NCI-H2029 (cell line): ENCODE data around the gene ADAM22.

Experiments used
- DNase-seq: peaks from one replicate; lab custom pipeline; 2025; lab: John Stamatoyannopoulos, UW

ADAM22 gene

DNA sequence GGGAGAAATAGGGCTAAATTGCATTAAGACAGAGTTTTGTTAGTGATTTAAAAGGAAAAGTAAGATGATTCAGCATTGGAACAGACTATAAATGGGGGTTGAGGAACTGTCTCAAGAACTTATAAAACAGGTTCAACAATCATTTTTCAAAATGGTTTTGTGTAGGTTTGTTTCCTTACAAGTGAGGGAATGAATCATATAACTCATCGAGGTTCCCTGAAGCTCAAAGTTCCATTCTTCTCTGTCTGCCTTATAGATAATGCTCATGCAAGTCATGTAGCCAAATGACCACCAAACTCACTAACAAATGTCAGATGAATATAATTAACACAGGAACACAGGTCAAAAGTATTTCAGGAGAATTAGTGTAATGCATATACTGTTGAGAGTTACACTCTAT is 27.7 kb downstream of the ADAM22 start:
- DNase-seq: no peak

DNA sequence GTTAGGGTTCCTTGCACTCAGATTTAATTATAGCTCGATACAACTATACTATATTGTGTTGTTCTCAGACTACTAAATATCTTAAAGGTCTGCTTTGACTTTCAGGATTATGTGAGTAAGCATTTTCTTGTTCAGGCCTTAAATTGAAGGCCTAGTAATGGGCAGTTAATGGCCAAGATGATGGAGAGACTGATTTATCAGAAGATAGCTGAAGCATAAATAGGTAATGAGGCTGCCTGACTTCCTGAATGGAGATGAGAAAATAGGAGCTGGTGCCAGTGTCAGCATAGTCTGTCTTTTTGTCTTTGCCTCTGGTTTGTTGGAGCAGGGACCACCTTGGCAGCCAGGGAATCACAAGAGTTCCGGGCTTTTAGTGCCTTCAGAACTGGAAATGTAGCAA is 32.2 kb downstream of the ADAM22 start:
- no peak for DNase-seq

DNA sequence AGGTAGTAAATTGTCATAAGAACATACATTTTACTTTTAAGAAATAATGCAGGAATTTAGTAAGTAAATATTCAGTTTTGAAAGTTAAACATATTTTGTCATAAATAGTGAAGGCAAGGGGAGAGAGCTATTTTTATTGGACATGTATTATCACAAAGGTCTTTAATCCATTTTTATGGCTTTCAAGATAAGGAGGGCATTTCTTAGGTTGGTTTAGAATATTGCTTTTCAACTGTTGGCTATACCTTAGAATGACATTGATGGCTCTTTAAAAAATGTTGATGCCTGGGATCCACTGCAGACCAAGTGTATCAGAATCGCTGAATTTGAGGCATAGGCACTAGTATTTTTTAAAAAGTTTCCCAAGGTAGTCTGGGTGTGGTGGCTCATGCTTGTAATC is 34.0 kb downstream of the ADAM22 start:
- DNase-seq: no peak

DNA sequence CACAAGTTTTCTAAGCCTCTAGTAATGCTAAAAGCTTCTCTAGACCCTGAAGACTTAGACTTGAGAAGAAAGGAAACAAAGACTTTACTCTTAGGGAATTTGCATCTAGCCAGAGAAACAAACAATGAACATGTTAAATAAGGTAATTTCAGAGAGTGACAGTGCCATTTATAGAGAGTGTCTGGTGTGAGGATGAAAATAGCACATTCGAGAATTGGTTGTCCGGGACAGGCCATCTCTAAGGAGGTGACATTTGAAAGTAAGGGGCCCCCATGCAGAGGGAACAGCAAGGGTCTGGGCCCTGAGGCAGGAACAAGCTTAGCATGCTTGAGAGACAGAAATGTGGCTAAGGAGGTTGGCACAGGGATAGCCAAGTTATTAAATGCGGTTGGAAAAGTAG is 48.1 kb downstream of the ADAM22 start:
- no peak for DNase-seq

DNA sequence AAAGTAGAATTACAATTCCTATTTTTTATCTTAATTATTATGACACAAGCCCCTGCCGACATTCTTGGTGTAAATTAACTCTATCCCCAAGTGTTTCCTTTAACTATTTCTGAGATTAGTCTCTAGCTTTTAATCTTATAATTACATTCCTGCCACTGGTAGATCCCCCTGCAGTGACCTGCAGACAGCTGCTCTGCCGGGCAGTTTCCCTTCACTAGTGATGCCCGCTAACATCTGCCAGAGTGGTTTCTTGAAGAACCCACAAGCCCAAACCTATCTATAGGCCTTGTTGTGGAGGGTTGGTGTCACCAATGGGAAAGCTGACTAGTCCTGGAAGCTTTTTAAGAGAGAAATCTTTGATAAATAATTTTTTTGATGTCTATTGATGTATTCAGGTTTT is 50.0 kb downstream of the ADAM22 start:
- no peak for DNase-seq

DNA sequence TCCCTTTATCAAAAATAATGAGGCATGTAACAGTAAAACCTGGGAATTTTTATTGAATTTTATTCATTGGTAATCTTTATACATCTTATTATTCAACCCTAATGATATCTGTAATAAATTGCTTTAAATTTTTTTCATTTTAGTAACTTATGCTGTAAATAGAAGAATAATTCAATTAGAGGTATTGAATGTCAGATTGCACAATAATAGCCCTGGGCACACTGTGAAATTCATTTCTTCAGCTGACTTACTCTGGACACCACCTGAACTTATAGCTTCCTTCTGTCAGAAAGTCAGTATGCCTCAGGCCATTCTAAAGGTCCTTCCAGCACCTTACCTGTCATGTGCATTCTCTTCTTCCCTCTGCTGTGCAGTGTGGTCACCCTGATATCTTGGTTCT is 59.2 kb downstream of the ADAM22 start:
- DNase-seq: no peak

GRCh38 chr7:87999261-87999660 is 65.2 kb downstream of the ADAM22 start:
- DNase-seq: no peak

GRCh38 chr7:88001744-88002530 is 67.9 kb downstream of the ADAM22 start:
- no peak for DNase-seq

GRCh38 chr7:88002617-88003016 is 68.6 kb downstream of the ADAM22 start:
- no peak for DNase-seq

GRCh38 chr7:88003581-88003980 is 69.5 kb downstream of the ADAM22 start:
- DNase-seq: no peak

DNA sequence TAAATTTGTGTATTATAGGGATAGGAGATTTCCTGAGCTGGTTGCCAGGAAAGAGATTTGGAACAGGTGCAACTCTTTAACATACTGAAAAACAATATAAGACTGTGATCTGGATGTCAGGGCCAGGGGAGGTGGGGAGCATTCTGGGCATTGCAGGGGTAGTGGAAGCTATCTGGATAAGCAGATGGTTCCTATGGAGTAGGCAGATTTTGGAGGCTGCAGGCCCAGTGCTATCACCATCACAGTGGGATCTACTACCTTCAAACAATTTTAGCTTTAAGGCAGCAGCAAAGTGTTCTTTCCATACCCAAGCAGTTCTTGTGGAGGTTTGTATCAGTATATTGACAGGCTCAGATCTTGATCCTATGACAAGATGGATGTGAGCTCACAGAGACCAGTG is 71.1 kb downstream of the ADAM22 start:
- no peak for DNase-seq

GRCh38 chr7:88009651-88010050 is 75.6 kb downstream of the ADAM22 start:
- DNase-seq: no peak

DNA sequence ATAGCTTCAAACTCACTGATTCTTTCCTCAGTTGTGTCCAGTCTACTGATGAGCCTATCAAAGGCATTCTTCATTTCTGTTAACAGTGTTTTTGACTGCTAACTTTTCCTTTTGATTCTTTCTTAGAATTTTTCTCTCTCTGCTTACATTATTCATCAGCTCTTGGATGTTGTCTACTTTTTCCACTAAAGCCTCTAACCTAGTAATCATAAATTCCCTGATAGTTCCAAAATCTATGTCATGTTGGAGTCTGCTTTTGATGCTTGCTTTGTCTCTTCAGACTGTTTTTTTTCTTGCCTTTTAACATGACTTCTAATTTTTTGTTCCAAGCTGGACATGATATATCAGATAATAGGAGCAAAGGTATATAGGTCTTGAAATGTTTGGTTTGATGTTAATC is 78.0 kb downstream of the ADAM22 start:
- no peak for DNase-seq

- DNase-seq: no peak
These were observed 79.9 kb downstream of the ADAM22 start for GRCh38 chr7:88013981-88014380.

- DNase-seq: no peak
These were observed 80.5 kb downstream of the ADAM22 start for GRCh38 chr7:88014581-88014980.

DNA sequence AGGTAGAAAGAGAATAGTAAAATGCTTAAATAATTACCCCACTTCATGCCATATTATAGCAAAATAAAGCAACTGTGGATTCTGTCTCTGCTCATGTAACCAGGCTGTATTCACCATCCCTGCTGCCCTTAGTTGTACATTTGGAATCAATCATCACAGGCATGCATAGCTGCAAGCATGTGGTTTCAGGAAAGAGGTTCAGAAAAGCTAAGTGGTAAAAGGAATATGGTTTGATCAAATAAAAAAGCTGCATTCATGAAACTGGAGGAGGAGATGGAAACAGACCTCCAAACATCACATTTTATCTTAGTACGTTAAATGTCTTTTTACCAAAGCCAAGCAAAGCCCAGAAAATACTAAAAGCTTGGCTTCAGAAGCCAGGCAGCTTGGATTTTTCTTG is 81.3 kb downstream of the ADAM22 start:
- DNase-seq: no peak

GRCh38 chr7:88018501-88018900 is 84.5 kb downstream of the ADAM22 start:
- no peak for DNase-seq

GRCh38 chr7:88020953-88021665 is 87.1 kb downstream of the ADAM22 start:
- DNase-seq: no peak

GRCh38 chr7:88027724-88028123 is 93.7 kb downstream of the ADAM22 start:
- no peak for DNase-seq

DNA sequence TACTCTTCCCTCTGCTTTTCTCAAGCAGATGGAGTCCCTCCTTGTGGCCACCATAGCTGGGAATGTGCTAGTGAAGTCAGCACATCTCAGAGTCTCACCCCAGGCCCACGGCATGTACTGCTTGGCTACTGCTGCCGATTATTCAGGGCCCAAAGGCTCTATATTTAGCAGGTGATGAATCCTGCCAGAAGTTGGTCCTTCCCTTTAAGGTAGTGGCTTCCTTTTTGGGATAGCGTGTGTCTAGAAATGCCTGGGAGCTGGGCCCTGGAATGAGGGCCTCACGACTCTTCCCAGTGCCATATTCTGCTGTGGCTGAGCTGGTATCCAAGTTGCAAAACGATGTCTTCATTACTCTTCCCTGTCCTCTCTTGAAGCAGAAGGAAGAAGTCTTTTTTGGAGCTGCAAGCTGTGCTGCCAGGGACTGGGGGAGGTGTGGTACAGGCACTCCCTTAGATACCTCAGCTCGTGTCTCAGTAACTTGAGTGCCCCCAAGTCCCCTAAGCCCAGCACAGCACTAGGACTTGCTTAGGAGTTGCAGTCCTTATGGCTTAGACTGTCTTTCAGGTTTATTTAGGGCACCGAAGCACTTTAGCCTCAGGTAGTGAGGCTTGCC is 100.1 kb downstream of the ADAM22 start:
- DNase-seq: no peak

DNA sequence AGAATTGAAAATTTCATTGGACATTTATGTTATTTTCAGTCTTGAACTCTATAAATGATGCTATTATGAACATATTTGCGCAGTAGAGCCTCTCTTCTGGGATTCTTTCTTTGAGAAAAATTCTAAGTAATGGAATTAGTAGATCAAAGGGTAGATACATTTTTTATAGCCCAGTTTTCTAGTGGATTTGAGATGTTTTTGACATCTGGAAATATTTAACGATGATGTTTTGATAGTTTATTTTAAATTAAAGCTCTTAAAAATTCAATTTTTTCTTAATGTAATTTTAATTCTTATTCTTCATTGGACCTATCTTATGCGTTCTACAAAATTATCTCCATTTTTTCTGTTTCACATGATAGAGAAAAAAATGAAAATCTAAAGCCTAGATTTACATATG is 103.0 kb downstream of the ADAM22 start:
- no peak for DNase-seq

GRCh38 chr7:88040694-88041093 is 106.6 kb downstream of the ADAM22 start:
- DNase-seq: no peak

GRCh38 chr7:88041583-88041982 is 107.5 kb downstream of the ADAM22 start:
- no peak for DNase-seq
